ENCODE results near the gene SLC8A1. TPM values are rescaled to one million over a fixed set of nuclear protein-coding genes. Genes with fewer than 3 reads are reported as not detected.

The SLC8A1 gene
- total RNA-seq, 1 experiment from 2014 or later: not detected

GRCh38 chr2:40455661-40456060 is 3.8 kb upstream of the SLC8A1 start:
- no peaks in the 10 kb centered on the region for H3K9me3 ChIP-seq (ENCODE audit: low read length)
- H3K9ac ChIP-seq (ENCODE audit: low read length): no peak overlapping the region
- H2AFZ ChIP-seq (ENCODE audit: low read length): no peak overlapping the region

GRCh38 chr2:40454321-40454720 is 2.4 kb upstream of the SLC8A1 start:
- H2AFZ ChIP-seq (ENCODE audit: low read length): no peak overlapping the region
- H3K27me3 ChIP-seq (ENCODE audit: low read length): no peaks in the 10 kb centered on the region
- H3K4me2 ChIP-seq (ENCODE audit: low read depth, low read length, poor library complexity, severe bottlenecking): no peak overlapping the region
- no peaks in the 10 kb centered on the region for H3K36me3 ChIP-seq (ENCODE audit: insufficient read depth, low read length)
- no peaks in the 10 kb centered on the region for H3K79me2 ChIP-seq (ENCODE audit: low read length)
- no peaks in the 10 kb centered on the region for H4K20me1 ChIP-seq (ENCODE audit: insufficient read depth, low read depth, low read length)
- H3K4me3 ChIP-seq (ENCODE audit: low read length): no peak overlapping the region
- H3K9me2 ChIP-seq (replicated peaks; ENCODE audit: insufficient read depth, low read length): no peaks in the 10 kb centered on the region
- no peaks in the 10 kb centered on the region for H3K4me1 ChIP-seq (ENCODE audit: low read length)
- H3K9me3 ChIP-seq (ENCODE audit: low read length): no peaks in the 10 kb centered on the region
- no peak for DNase-seq
- H3K27ac ChIP-seq (ENCODE audit: low read length): no peak overlapping the region
- H3K9ac ChIP-seq (ENCODE audit: low read length): no peak overlapping the region

More at GRCh38 chr2:40455661-40456060, 3.8 kb upstream of the SLC8A1 start:
- Histone ChIP-seq H3K79me2 (ENCODE audit: low read length) (no peaks in the 10 kb centered on the region), H3K4me2 (ENCODE audit: low read depth, low read length, poor library complexity, severe bottlenecking) (no peak overlapping the region), H3K27me3 (ENCODE audit: low read length) (no peaks in the 10 kb centered on the region), H3K27ac (ENCODE audit: low read length) (no peak overlapping the region), H4K20me1 (ENCODE audit: insufficient read depth, low read depth, low read length) (no peaks in the 10 kb centered on the region), H3K36me3 (ENCODE audit: insufficient read depth, low read length) (no peaks in the 10 kb centered on the region), H3K4me3 (ENCODE audit: low read length) (no peak overlapping the region), H3K4me1 (ENCODE audit: low read length) (no peaks in the 10 kb centered on the region), H3K9me2 (replicated peaks; ENCODE audit: insufficient read depth, low read length) (no peaks in the 10 kb centered on the region)
- no peak for DNase-seq

- DNase-seq: no peak
- H3K79me2 ChIP-seq (ENCODE audit: low read length): no peaks in the 10 kb centered on the region
- no peak overlapping the region for H3K27ac ChIP-seq (ENCODE audit: low read length)
- H3K9me3 ChIP-seq (ENCODE audit: low read length): no peaks in the 10 kb centered on the region
- no peaks in the 10 kb centered on the region for H3K9me2 ChIP-seq (replicated peaks; ENCODE audit: insufficient read depth, low read length)
- H3K9ac ChIP-seq (ENCODE audit: low read length): no peak overlapping the region
- H3K4me2 ChIP-seq (ENCODE audit: low read depth, low read length, poor library complexity, severe bottlenecking): no peak overlapping the region
- no peaks in the 10 kb centered on the region for H3K27me3 ChIP-seq (ENCODE audit: low read length)
- no peaks in the 10 kb centered on the region for H3K4me1 ChIP-seq (ENCODE audit: low read length)
- H2AFZ ChIP-seq (ENCODE audit: low read length): no peak overlapping the region
- no peak overlapping the region for H3K4me3 ChIP-seq (ENCODE audit: low read length)
- H3K36me3 ChIP-seq (ENCODE audit: insufficient read depth, low read length): no peaks in the 10 kb centered on the region
- no peaks in the 10 kb centered on the region for H4K20me1 ChIP-seq (ENCODE audit: insufficient read depth, low read depth, low read length)
These were observed 896 bp upstream of the SLC8A1 start for GRCh38 chr2:40452786-40453185.

- Histone ChIP-seq H3K4me1 (ENCODE audit: low read length) (no peaks in the 10 kb centered on the region), H4K20me1 (ENCODE audit: insufficient read depth, low read depth, low read length) (no peaks in the 10 kb centered on the region), H2AFZ (ENCODE audit: low read length) (no peak overlapping the region), H3K36me3 (ENCODE audit: insufficient read depth, low read length) (no peaks in the 10 kb centered on the region), H3K9ac (ENCODE audit: low read length) (no peak overlapping the region), H3K79me2 (ENCODE audit: low read length) (no peaks in the 10 kb centered on the region), H3K4me3 (ENCODE audit: low read length) (no peak overlapping the region), H3K27me3 (ENCODE audit: low read length) (no peaks in the 10 kb centered on the region), H3K4me2 (ENCODE audit: low read depth, low read length, poor library complexity, severe bottlenecking) (no peak overlapping the region), H3K27ac (ENCODE audit: low read length) (no peak overlapping the region), H3K9me3 (ENCODE audit: low read length) (no peaks in the 10 kb centered on the region), H3K9me2 (replicated peaks; ENCODE audit: insufficient read depth, low read length) (no peaks in the 10 kb centered on the region)
- DNase-seq: no peak
These were observed 977 bp downstream of the SLC8A1 start for GRCh38 chr2:40450796-40451430.

GRCh38 chr2:40450066-40450795 is 1.7 kb downstream of the SLC8A1 start:
- no peak overlapping the region for H3K9ac ChIP-seq (ENCODE audit: low read length)
- no peaks in the 10 kb centered on the region for H3K4me1 ChIP-seq (ENCODE audit: low read length)
- no peaks in the 10 kb centered on the region for H3K36me3 ChIP-seq (ENCODE audit: insufficient read depth, low read length)
- H3K9me2 ChIP-seq (replicated peaks; ENCODE audit: insufficient read depth, low read length): no peaks in the 10 kb centered on the region
- no peak overlapping the region for H3K4me3 ChIP-seq (ENCODE audit: low read length)
- no peaks in the 10 kb centered on the region for H4K20me1 ChIP-seq (ENCODE audit: insufficient read depth, low read depth, low read length)
- no peak for DNase-seq
- H3K79me2 ChIP-seq (ENCODE audit: low read length): no peaks in the 10 kb centered on the region
- H3K4me2 ChIP-seq (ENCODE audit: low read depth, low read length, poor library complexity, severe bottlenecking): no peak overlapping the region
- H2AFZ ChIP-seq (ENCODE audit: low read length): no peak overlapping the region
- no peak overlapping the region for H3K27ac ChIP-seq (ENCODE audit: low read length)
- no peaks in the 10 kb centered on the region for H3K9me3 ChIP-seq (ENCODE audit: low read length)
- no peaks in the 10 kb centered on the region for H3K27me3 ChIP-seq (ENCODE audit: low read length)

GRCh38 chr2:40448476-40449079 is 3.3 kb downstream of the SLC8A1 start:
- Histone ChIP-seq H3K9ac (ENCODE audit: low read length) (no peak overlapping the region), H3K4me1 (ENCODE audit: low read length) (no peaks in the 10 kb centered on the region), H3K4me3 (ENCODE audit: low read length) (no peak overlapping the region), H3K27ac (ENCODE audit: low read length) (no peak overlapping the region), H3K27me3 (ENCODE audit: low read length) (no peaks in the 10 kb centered on the region), H3K9me3 (ENCODE audit: low read length) (no peaks in the 10 kb centered on the region), H3K36me3 (ENCODE audit: insufficient read depth, low read length) (no peaks in the 10 kb centered on the region), H4K20me1 (ENCODE audit: insufficient read depth, low read depth, low read length) (no peaks in the 10 kb centered on the region), H3K79me2 (ENCODE audit: low read length) (no peaks in the 10 kb centered on the region), H3K9me2 (replicated peaks; ENCODE audit: insufficient read depth, low read length) (no peaks in the 10 kb centered on the region), H2AFZ (ENCODE audit: low read length) (no peak overlapping the region), H3K4me2 (ENCODE audit: low read depth, low read length, poor library complexity, severe bottlenecking) (no peak overlapping the region)
- DNase-seq: peak; percentile 76

- H3K4me1 ChIP-seq (ENCODE audit: low read length): 0 out of 2 replicates have a peak, but pooled peaks cover 2% of the 10 kb centered on the region
- no peaks in the 10 kb centered on the region for H4K20me1 ChIP-seq (ENCODE audit: insufficient read depth, low read depth, low read length)
- H3K79me2 ChIP-seq (ENCODE audit: low read length): no peaks in the 10 kb centered on the region
- H3K27ac ChIP-seq (ENCODE audit: low read length): no peak overlapping the region
- H3K9ac ChIP-seq (ENCODE audit: low read length): no peak overlapping the region
- DNase-seq: no peak
- H3K9me2 ChIP-seq (replicated peaks; ENCODE audit: insufficient read depth, low read length): no peaks in the 10 kb centered on the region
- H3K4me3 ChIP-seq (ENCODE audit: low read length): no peak overlapping the region
- no peaks in the 10 kb centered on the region for H3K27me3 ChIP-seq (ENCODE audit: low read length)
- H3K4me2 ChIP-seq (ENCODE audit: low read depth, low read length, poor library complexity, severe bottlenecking): no peak overlapping the region
- H3K9me3 ChIP-seq (ENCODE audit: low read length): no peaks in the 10 kb centered on the region
- no peak overlapping the region for H2AFZ ChIP-seq (ENCODE audit: low read length)
- no peaks in the 10 kb centered on the region for H3K36me3 ChIP-seq (ENCODE audit: insufficient read depth, low read length)
These were observed 6.4 kb downstream of the SLC8A1 start for GRCh38 chr2:40445467-40445866.

GRCh38 chr2:40440835-40441234 is 11.1 kb downstream of the SLC8A1 start:
- Histone ChIP-seq H3K4me1 (ENCODE audit: low read length) (0 out of 2 replicates have a peak, but pooled peaks cover 2% of the 10 kb centered on the region), H3K27ac (ENCODE audit: low read length) (no peak overlapping the region), H4K20me1 (ENCODE audit: insufficient read depth, low read depth, low read length) (no peaks in the 10 kb centered on the region), H3K9me2 (replicated peaks; ENCODE audit: insufficient read depth, low read length) (no peaks in the 10 kb centered on the region), H3K79me2 (ENCODE audit: low read length) (no peaks in the 10 kb centered on the region), H3K36me3 (ENCODE audit: insufficient read depth, low read length) (no peaks in the 10 kb centered on the region), H3K4me2 (ENCODE audit: low read depth, low read length, poor library complexity, severe bottlenecking) (no peak overlapping the region), H3K9me3 (ENCODE audit: low read length) (no peaks in the 10 kb centered on the region), H3K9ac (ENCODE audit: low read length) (no peak overlapping the region), H3K27me3 (ENCODE audit: low read length) (no peaks in the 10 kb centered on the region), H3K4me3 (ENCODE audit: low read length) (no peak overlapping the region), H2AFZ (ENCODE audit: low read length) (no peak overlapping the region)
- peak; percentile 49 for DNase-seq
